Neural crest cell (in vitro differentiated cells): ENCODE measurements around the gene TMEM132C. TPM values are rescaled to one million over a fixed set of nuclear protein-coding genes. Genes with fewer than 3 reads are reported as not detected.

ENCODE experiments used
- DNase-seq: peaks from one replicate; pipeline ENCODE4 v3.0.0; 2021; ENCODE audit warnings: low read depth, mixed read lengths, low spot score
- H3K27ac Mint-ChIP-seq: one replicate; pipeline ENCODE4 v1.8.0; 2021; ENCODE audit warnings: mild to moderate bottlenecking, mixed read lengths; ENCODE audit not compliant: unreplicated experiment
- H3K27me3 Mint-ChIP-seq: 2 replicates; pipeline ENCODE4 v1.8.0; 2021; ENCODE audit warnings: low read depth, mild to moderate bottlenecking, mixed read lengths
- H3K36me3 Mint-ChIP-seq: 2 replicates; pipeline ENCODE4 v1.8.0; 2021; ENCODE audit warnings: low read depth, mild to moderate bottlenecking, mixed read lengths
- H3K4me1 Mint-ChIP-seq: 2 replicates; pipeline ENCODE4 v1.8.0; 2021; ENCODE audit warnings: mixed read lengths
- H3K4me3 Mint-ChIP-seq: one replicate; pipeline ENCODE4 v1.8.0; 2021; ENCODE audit warnings: mild to moderate bottlenecking, mixed read lengths
- H3K9me3 Mint-ChIP-seq: 2 replicates; pipeline ENCODE4 v1.8.0; 2021; ENCODE audit warnings: mixed read lengths
- total RNA-seq: library from RNA; stranded (reverse); gene quantifications from 2 replicates; pipeline ENCODE4 v1.2.1, GENCODE V29; 2021
- TF ChIP-seq, protein P1 (sequence below): fragments of 200-600 bp; sonication (generic); conservative IDR thresholded peaks from 2 replicates; pipeline ENCODE4 v1.5.0; 2021; ENCODE audit warnings: antibody characterized with exemption, mild to moderate bottlenecking

TMEM132C gene
- total RNA-seq, 1 donor from 2014 or later, result 10.9 TPM

GRCh38 chr12:128612150-128612850, 345.3 kb downstream of the TMEM132C start:
- Mint-ChIP-seq H3K36me3 (no peaks in the 10 kb centered on the region), H3K4me1 (peaks cover 18% of the 10 kb centered on the region), H3K27ac (no peak overlapping the region), H3K27me3 (peaks cover 3% of the 10 kb centered on the region), H3K4me3 (no peak overlapping the region), H3K9me3 (no peaks in the 10 kb centered on the region)
- no peak for DNase-seq
- TF ChIP-seq, protein P1, sequence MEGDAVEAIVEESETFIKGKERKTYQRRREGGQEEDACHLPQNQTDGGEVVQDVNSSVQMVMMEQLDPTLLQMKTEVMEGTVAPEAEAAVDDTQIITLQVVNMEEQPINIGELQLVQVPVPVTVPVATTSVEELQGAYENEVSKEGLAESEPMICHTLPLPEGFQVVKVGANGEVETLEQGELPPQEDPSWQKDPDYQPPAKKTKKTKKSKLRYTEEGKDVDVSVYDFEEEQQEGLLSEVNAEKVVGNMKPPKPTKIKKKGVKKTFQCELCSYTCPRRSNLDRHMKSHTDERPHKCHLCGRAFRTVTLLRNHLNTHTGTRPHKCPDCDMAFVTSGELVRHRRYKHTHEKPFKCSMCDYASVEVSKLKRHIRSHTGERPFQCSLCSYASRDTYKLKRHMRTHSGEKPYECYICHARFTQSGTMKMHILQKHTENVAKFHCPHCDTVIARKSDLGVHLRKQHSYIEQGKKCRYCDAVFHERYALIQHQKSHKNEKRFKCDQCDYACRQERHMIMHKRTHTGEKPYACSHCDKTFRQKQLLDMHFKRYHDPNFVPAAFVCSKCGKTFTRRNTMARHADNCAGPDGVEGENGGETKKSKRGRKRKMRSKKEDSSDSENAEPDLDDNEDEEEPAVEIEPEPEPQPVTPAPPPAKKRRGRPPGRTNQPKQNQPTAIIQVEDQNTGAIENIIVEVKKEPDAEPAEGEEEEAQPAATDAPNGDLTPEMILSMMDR, result no peak

DNA sequence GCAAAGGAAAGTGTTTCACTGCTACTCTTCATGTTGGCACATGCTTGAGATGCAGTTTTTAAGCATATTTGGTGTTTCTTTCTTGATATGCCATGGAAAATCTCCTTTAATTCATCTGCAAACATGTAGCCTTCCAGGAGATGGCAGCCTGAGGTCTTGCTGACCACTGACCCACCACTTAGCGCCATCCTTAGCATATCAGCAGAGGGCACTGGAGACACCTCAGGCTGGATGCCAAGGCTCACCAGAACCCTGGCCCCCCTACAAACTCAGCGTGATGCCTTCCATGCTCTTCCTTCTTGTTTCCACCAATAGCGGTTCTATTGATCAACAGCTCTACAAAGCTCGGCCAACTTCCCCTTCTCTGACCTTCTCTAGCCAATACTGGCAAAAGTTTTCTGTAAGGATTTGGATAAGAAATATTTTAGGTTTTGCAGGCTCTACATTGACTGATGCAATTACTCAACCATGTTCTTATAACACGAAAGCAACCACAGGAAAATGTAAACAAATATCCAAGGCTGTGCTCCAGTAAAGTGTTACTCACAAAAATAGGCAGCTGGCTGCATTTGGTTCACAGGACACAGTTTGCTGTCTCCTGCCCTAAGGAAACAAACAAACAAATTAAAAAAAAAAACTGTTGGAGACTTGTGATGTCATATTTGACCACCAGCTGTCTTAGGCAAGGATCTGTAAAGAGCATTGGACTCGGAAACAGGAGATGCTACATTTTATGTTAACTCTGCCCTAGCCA, 347.0 kb downstream of the TMEM132C start:
- no peak overlapping the region for H3K4me3 Mint-ChIP-seq
- H3K4me1 Mint-ChIP-seq, result peaks cover 18% of the 10 kb centered on the region
- peaks cover 3% of the 10 kb centered on the region for H3K27me3 Mint-ChIP-seq
- no peaks in the 10 kb centered on the region for H3K36me3 Mint-ChIP-seq
- H3K9me3 Mint-ChIP-seq, result no peaks in the 10 kb centered on the region
- TF ChIP-seq, protein P1, result no peak
- no peak overlapping the region for H3K27ac Mint-ChIP-seq
- no peak for DNase-seq

DNA sequence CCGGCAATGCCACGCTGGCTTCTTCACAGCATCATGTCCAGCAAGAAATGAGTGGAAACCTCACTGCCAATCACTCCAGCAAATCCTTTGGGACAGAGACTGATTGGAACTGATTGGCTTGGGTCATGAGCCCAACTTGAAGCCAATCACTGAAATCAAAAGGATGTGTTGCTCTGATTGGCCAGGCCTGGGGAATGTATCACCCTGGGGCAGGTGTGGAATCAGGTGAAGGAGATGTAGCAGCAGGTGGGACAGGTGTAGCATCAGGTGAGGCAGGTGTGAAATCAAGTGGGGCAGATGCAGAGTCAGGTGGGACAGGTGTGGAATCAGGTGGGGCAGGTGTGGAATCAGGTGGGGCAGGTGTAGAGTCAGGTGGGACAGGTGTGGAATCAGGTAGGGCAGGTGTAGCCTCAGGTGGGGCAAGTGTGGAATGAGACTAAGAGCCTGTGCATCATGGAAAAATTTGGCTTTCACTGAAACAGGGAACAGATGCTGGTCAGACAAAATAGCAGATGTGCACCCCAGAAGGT, 350.4 kb downstream of the TMEM132C start:
- Mint-ChIP-seq H3K9me3 (no peaks in the 10 kb centered on the region), H3K36me3 (no peaks in the 10 kb centered on the region), H3K27me3 (peaks cover 3% of the 10 kb centered on the region), H3K4me1 (peaks cover 5% of the 10 kb centered on the region), H3K4me3 (no peak overlapping the region), H3K27ac (no peak overlapping the region)
- no peak for DNase-seq
- TF ChIP-seq, protein P1, result no peak

GRCh38 chr12:128619263-128619662, 352.3 kb downstream of the TMEM132C start:
- Mint-ChIP-seq H3K9me3 (no peaks in the 10 kb centered on the region), H3K36me3 (no peaks in the 10 kb centered on the region), H3K4me3 (no peak overlapping the region), H3K4me1 (no peaks in the 10 kb centered on the region), H3K27ac (no peak overlapping the region), H3K27me3 (no peaks in the 10 kb centered on the region)
- TF ChIP-seq, protein P1, result no peak
- DNase-seq, result no peak

DNA sequence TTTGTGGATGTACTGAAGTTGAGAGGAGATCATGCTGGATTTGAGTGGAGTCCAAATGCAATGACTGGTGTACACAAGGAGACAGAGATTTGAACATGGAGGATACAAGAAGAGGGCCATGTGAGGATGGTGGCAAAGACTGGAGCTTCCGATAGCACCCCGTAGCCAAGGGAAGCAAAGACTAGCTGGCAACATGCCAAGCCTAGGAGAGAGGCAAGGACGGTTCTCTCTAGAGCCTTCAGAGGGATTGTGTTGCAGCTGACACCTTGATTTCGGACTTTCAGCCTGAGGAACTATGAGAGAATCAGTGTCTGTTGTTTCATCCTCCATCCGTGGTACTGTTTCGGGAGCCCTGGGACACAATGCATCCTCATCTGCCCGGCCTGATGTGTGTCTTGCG, 354.3 kb downstream of the TMEM132C start:
- no peaks in the 10 kb centered on the region for H3K27me3 Mint-ChIP-seq
- H3K9me3 Mint-ChIP-seq, result no peaks in the 10 kb centered on the region

More for the DNA sequence above, 354.3 kb downstream of the TMEM132C start:
- no peak for DNase-seq
- H3K4me1 Mint-ChIP-seq, result no peaks in the 10 kb centered on the region
- no peak overlapping the region for H3K4me3 Mint-ChIP-seq
- no peak overlapping the region for H3K27ac Mint-ChIP-seq
- TF ChIP-seq, protein P1, result no peak
- H3K36me3 Mint-ChIP-seq, result peaks cover 3% of the 10 kb centered on the region
